ENCODE measurements around the gene RTCA. TPM values are rescaled to one million over a fixed set of nuclear protein-coding genes. Genes with fewer than 3 reads are reported as not detected.

RTCA gene
- total RNA-seq, 4 donors from 2014 or later: 27.9 to 33.5 (median 30.7) TPM

DNA sequence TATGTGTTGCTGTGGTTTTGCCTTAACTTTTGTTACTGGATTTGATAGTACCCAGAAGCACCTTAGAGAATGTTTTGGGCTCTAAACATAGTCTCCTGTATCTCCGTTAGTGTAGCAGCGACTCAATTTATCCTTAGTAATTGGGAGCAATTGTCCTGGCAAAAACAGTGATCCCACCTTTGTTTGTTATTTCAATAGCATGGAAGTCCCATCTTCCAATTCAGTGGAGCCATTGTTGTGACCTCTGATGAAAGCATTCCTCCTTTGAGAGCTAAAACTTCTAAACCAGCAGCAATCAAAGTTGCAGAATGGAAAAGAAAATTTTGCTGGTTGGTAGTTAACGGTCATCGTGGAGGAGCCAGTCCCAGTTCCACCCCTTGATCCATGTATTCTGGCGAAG, 34.7 kb downstream of the RTCA start:
- TF ChIP-seq, protein P1, sequence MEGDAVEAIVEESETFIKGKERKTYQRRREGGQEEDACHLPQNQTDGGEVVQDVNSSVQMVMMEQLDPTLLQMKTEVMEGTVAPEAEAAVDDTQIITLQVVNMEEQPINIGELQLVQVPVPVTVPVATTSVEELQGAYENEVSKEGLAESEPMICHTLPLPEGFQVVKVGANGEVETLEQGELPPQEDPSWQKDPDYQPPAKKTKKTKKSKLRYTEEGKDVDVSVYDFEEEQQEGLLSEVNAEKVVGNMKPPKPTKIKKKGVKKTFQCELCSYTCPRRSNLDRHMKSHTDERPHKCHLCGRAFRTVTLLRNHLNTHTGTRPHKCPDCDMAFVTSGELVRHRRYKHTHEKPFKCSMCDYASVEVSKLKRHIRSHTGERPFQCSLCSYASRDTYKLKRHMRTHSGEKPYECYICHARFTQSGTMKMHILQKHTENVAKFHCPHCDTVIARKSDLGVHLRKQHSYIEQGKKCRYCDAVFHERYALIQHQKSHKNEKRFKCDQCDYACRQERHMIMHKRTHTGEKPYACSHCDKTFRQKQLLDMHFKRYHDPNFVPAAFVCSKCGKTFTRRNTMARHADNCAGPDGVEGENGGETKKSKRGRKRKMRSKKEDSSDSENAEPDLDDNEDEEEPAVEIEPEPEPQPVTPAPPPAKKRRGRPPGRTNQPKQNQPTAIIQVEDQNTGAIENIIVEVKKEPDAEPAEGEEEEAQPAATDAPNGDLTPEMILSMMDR (IDR thresholded peaks at IDR 0.05; ENCODE audit: low read depth): no peak

GRCh38 chr1:100302739-100303138, 36.7 kb downstream of the RTCA start:
- TF ChIP-seq, protein P1 (IDR thresholded peaks at IDR 0.05; ENCODE audit: low read depth): no peak

- TF ChIP-seq, protein P1 (IDR thresholded peaks at IDR 0.05; ENCODE audit: low read depth): no peak
Measured at GRCh38 chr1:100304227-100304626, 38.2 kb downstream of the RTCA start.

- TF ChIP-seq, protein P1 (IDR thresholded peaks at IDR 0.05; ENCODE audit: low read depth): no peak
Measured at GRCh38 chr1:100304921-100305320, 38.9 kb downstream of the RTCA start.

DNA sequence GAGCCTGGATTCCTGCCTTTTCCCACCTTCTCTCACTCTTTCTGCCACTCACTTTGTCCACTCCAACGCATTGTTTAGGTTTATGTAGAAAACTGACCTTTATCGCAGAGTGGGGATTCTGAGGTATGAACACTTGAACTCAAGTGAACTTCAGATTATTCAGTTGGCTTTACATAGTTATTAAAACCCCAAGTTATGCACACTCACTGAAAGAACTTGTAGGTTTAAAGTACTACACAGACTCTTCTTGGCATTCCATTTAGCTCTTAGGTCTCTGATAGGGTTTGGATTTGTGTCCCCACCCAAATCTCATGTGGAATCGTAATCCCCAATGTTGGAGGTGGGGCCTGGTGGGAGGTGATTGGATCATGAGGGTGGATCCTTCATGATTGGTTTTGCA, 39.9 kb downstream of the RTCA start:
- TF ChIP-seq, protein P1 (IDR thresholded peaks at IDR 0.05; ENCODE audit: low read depth): no peak

DNA sequence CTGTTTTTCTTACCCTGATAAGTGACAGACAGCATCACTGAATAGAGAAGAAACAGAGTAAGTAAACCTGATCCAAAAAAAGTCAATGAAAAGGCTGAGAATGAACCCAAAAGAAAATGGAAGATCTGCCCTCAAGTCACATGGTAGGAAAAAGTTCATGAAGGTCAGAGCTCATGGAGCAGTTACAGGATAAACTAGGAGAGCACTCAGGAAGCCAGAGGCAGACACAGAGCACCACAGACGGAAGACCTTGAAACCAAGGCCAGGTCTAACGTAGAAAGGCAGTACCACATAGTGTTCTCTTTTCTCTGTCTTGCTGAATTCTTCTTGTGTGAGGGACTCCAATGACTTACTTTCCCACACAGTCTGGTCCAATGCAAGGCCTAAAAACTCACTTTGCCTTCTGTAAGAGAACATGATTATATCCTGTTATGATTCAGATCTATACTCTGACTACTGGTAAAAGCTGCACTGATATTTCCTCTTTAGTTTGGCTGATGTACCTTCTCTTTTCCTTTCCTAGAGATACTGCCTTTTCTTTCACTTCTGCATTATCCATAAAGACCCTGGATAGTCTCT, 40.8 kb downstream of the RTCA start:
- TF ChIP-seq, protein P1 (IDR thresholded peaks at IDR 0.05; ENCODE audit: low read depth): no peak

- TF ChIP-seq, protein P1 (IDR thresholded peaks at IDR 0.05; ENCODE audit: low read depth): no peak
Measured at GRCh38 chr1:100308777-100309176, 42.8 kb downstream of the RTCA start.

All from subcutaneous adipose tissue (tissue), 4 donors.